ENCODE data around the gene ZNF860.

Gene ZNF860

DNA sequence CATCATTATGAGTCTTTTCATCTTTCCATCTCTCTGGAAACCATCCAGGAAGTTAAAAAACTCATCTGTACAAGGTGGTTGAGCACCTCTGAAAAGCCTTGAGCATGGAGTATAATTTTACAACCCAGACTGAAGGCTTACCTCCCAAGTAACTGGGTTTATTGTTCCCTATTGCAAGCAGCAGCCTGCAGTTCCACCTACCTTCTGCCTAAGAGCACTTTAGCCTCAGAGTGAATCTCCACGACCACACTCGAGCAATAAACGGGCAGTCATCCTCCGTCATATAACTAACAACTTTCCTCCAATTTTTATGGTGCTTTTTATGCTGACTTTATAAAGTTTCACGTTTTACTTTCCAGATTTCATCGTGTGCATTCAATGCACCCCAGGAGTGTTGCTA is 33.3 kb upstream of the ZNF860 start:
- H3K4me1 ChIP-seq (ENCODE audit: control insufficient read depth, insufficient read depth, low read length) = peaks cover 23% of the 10 kb centered on the region
- H3K36me3 ChIP-seq (ENCODE audit: control insufficient read depth, insufficient read depth, low read length) = no peaks in the 10 kb centered on the region
- H3K9me3 ChIP-seq (ENCODE audit: control insufficient read depth, low read length) = no peaks in the 10 kb centered on the region
- no peaks in the 10 kb centered on the region for H3K27me3 ChIP-seq (ENCODE audit: control insufficient read depth, insufficient read depth, low read length)
- no peak overlapping the region for H3K4me3 ChIP-seq (ENCODE audit: low read length)
- no peak overlapping the region for H3K9ac ChIP-seq (ENCODE audit: low read length)

DNA sequence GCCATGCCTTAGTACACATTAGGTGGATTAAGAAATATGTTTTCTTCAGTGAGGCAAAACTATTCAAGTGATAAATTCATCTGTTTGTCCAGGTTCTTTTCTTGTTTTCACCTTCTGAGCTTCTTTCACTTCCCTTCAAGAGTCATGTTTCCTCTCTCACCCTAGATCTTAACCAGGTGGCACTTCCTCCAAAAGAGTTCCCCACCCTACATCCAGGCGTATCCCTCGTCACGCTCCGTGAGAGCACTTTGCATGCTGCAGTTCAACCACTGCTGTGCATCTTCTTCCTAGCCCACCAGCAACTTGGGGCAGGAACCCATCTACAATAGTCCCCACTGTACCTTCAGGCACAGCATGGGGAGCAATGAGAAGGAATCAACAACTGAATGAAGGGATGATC is 29.3 kb upstream of the ZNF860 start:
- Histone ChIP-seq H3K9ac (ENCODE audit: low read length) (no peak overlapping the region), H3K4me3 (ENCODE audit: low read length) (no peak overlapping the region)

GRCh38 chr3:31953091-31953490 is 28.5 kb upstream of the ZNF860 start:
- no peaks in the 10 kb centered on the region for H3K36me3 ChIP-seq (ENCODE audit: control insufficient read depth, insufficient read depth, low read length)
- peaks cover 7% of the 10 kb centered on the region for H3K4me1 ChIP-seq (ENCODE audit: control insufficient read depth, insufficient read depth, low read length)
- no peaks in the 10 kb centered on the region for H3K27me3 ChIP-seq (ENCODE audit: control insufficient read depth, insufficient read depth, low read length)
- no peak overlapping the region for H3K4me3 ChIP-seq (ENCODE audit: low read length)
- H3K9ac ChIP-seq (ENCODE audit: low read length) = no peak overlapping the region
- H3K9me3 ChIP-seq (ENCODE audit: control insufficient read depth, low read length) = peaks cover 6% of the 10 kb centered on the region

More for the DNA sequence above, 29.3 kb upstream of the ZNF860 start:
- peaks cover 6% of the 10 kb centered on the region for H3K9me3 ChIP-seq (ENCODE audit: control insufficient read depth, low read length)
- peaks cover 16% of the 10 kb centered on the region for H3K4me1 ChIP-seq (ENCODE audit: control insufficient read depth, insufficient read depth, low read length)
- H3K36me3 ChIP-seq (ENCODE audit: control insufficient read depth, insufficient read depth, low read length) = no peaks in the 10 kb centered on the region
- H3K27me3 ChIP-seq (ENCODE audit: control insufficient read depth, insufficient read depth, low read length) = no peaks in the 10 kb centered on the region

GRCh38 chr3:31953636-31954035 is 27.9 kb upstream of the ZNF860 start:
- H3K9ac ChIP-seq (ENCODE audit: low read length) = no peak overlapping the region
- peaks cover 1% of the 10 kb centered on the region for H3K4me1 ChIP-seq (ENCODE audit: control insufficient read depth, insufficient read depth, low read length)
- H3K9me3 ChIP-seq (ENCODE audit: control insufficient read depth, low read length) = peaks cover 6% of the 10 kb centered on the region
- H3K36me3 ChIP-seq (ENCODE audit: control insufficient read depth, insufficient read depth, low read length) = no peaks in the 10 kb centered on the region
- H3K27me3 ChIP-seq (ENCODE audit: control insufficient read depth, insufficient read depth, low read length) = no peaks in the 10 kb centered on the region
- H3K4me3 ChIP-seq (ENCODE audit: low read length) = no peak overlapping the region

DNA sequence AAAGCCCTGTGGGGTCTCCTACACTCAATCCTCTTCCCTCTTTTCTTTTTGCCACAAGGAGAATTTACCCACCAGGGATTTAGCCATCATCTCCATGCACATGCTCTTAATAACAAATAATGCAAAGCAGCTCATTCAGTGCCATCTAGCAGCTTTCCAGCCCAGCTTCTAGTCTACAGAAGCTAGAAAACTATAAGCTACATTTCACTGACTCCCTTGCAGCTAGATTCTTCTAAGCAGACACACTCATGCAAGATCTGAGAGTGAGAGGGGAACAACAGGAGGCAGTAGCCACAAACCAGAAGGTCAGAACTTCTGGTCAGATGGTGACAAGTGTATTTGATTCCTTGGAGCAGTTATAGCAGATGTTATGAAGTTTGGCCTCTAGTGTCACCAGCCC is 26.0 kb upstream of the ZNF860 start:
- Histone ChIP-seq H3K36me3 (ENCODE audit: control insufficient read depth, insufficient read depth, low read length) (no peaks in the 10 kb centered on the region), H3K4me1 (ENCODE audit: control insufficient read depth, insufficient read depth, low read length) (peaks cover 10% of the 10 kb centered on the region), H3K9me3 (ENCODE audit: control insufficient read depth, low read length) (peaks cover 6% of the 10 kb centered on the region), H3K9ac (ENCODE audit: low read length) (no peak overlapping the region), H3K4me3 (ENCODE audit: low read length) (no peak overlapping the region), H3K27me3 (ENCODE audit: control insufficient read depth, insufficient read depth, low read length) (no peaks in the 10 kb centered on the region)

- Histone ChIP-seq H3K36me3 (ENCODE audit: control insufficient read depth, insufficient read depth, low read length) (no peaks in the 10 kb centered on the region), H3K27me3 (ENCODE audit: control insufficient read depth, insufficient read depth, low read length) (no peaks in the 10 kb centered on the region), H3K9ac (ENCODE audit: low read length) (no peak overlapping the region), H3K4me3 (ENCODE audit: low read length) (no peak overlapping the region), H3K9me3 (ENCODE audit: control insufficient read depth, low read length) (peaks cover 6% of the 10 kb centered on the region), H3K4me1 (ENCODE audit: control insufficient read depth, insufficient read depth, low read length) (peaks cover 17% of the 10 kb centered on the region)
These were observed 24.4 kb upstream of the ZNF860 start for GRCh38 chr3:31957106-31957505.

GRCh38 chr3:31958701-31959152 is 22.8 kb upstream of the ZNF860 start:
- H3K9me3 ChIP-seq (ENCODE audit: control insufficient read depth, low read length) = peaks cover 6% of the 10 kb centered on the region
- peaks cover 17% of the 10 kb centered on the region for H3K4me1 ChIP-seq (ENCODE audit: control insufficient read depth, insufficient read depth, low read length)
- no peaks in the 10 kb centered on the region for H3K27me3 ChIP-seq (ENCODE audit: control insufficient read depth, insufficient read depth, low read length)
- H3K36me3 ChIP-seq (ENCODE audit: control insufficient read depth, insufficient read depth, low read length) = no peaks in the 10 kb centered on the region
- no peak overlapping the region for H3K4me3 ChIP-seq (ENCODE audit: low read length)
- no peak overlapping the region for H3K9ac ChIP-seq (ENCODE audit: low read length)

DNA sequence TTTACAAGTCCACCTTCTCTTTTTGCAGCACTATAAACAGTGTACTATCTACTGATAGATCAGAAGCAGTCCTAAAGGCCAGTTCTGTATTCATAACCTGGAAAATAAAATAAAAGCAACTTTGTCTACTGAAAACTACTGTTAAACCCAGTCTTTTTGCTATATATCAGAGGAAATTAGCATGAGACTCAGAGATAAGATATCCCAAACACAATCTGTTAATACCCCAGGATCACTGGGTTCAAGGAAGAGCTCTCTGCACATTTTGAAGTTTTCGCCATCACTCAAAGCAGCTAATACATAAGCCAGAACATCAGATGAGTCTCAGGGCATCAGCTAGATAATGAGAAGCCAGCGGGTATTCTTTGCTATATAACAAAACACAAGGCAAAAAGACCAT is 22.3 kb upstream of the ZNF860 start:
- no peaks in the 10 kb centered on the region for H3K27me3 ChIP-seq (ENCODE audit: control insufficient read depth, insufficient read depth, low read length)
- no peak overlapping the region for H3K9ac ChIP-seq (ENCODE audit: low read length)
- H3K36me3 ChIP-seq (ENCODE audit: control insufficient read depth, insufficient read depth, low read length) = no peaks in the 10 kb centered on the region
- H3K4me1 ChIP-seq (ENCODE audit: control insufficient read depth, insufficient read depth, low read length) = peaks cover 17% of the 10 kb centered on the region
- no peak overlapping the region for H3K4me3 ChIP-seq (ENCODE audit: low read length)
- peaks cover 6% of the 10 kb centered on the region for H3K9me3 ChIP-seq (ENCODE audit: control insufficient read depth, low read length)

GRCh38 chr3:31959951-31960792 is 21.4 kb upstream of the ZNF860 start:
- H3K36me3 ChIP-seq (ENCODE audit: control insufficient read depth, insufficient read depth, low read length) = no peaks in the 10 kb centered on the region
- peaks cover 6% of the 10 kb centered on the region for H3K9me3 ChIP-seq (ENCODE audit: control insufficient read depth, low read length)
- H3K4me1 ChIP-seq (ENCODE audit: control insufficient read depth, insufficient read depth, low read length) = peaks cover 17% of the 10 kb centered on the region
- no peaks in the 10 kb centered on the region for H3K27me3 ChIP-seq (ENCODE audit: control insufficient read depth, insufficient read depth, low read length)
- H3K9ac ChIP-seq (ENCODE audit: low read length) = peak overlapping the region; percentile 22
- H3K4me3 ChIP-seq (ENCODE audit: low read length) = no peak overlapping the region

DNA sequence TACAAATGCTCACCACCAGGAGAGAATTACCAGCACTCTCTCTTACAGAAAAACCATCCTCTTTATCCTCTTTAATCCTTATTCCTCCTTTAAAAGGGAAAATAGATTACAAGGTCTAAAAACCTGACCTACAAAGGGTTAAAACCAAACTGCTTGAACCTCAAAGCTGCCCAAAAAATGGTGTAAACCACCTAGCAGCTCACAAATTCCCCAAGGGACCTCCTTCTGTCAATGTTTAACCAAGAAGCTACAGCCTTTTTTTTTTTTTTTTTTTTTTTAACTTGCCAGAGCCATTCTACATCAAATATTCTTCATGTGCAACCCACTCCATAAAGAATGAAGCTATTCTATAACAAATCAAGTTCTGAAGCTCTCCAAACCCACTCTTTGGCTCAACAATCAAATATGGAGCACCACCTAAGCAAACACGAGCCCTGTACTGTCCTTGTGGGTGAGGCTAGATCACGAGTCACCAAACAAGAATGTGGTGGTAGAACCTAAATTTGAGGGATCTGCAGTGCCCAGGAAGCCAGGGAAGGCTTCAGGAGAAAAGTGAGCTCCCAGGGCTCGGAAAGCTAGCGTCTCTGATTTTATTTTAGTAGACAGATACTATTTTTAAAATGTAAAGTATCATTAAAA is 20.6 kb upstream of the ZNF860 start:
- Histone ChIP-seq H3K27me3 (ENCODE audit: control insufficient read depth, insufficient read depth, low read length) (no peaks in the 10 kb centered on the region), H3K4me3 (ENCODE audit: low read length) (no peak overlapping the region)

GRCh38 chr3:31962801-31963205 is 18.7 kb upstream of the ZNF860 start:
- Histone ChIP-seq H3K27me3 (ENCODE audit: control insufficient read depth, insufficient read depth, low read length) (no peaks in the 10 kb centered on the region), H3K9ac (ENCODE audit: low read length) (no peak overlapping the region), H3K4me3 (ENCODE audit: low read length) (no peak overlapping the region), H3K9me3 (ENCODE audit: control insufficient read depth, low read length) (no peaks in the 10 kb centered on the region), H3K36me3 (ENCODE audit: control insufficient read depth, insufficient read depth, low read length) (no peaks in the 10 kb centered on the region), H3K4me1 (ENCODE audit: control insufficient read depth, insufficient read depth, low read length) (peaks cover 17% of the 10 kb centered on the region)

More for the DNA sequence above, 20.6 kb upstream of the ZNF860 start:
- no peak overlapping the region for H3K9ac ChIP-seq (ENCODE audit: low read length)
- no peaks in the 10 kb centered on the region for H3K36me3 ChIP-seq (ENCODE audit: control insufficient read depth, insufficient read depth, low read length)
- H3K9me3 ChIP-seq (ENCODE audit: control insufficient read depth, low read length) = peaks cover 2% of the 10 kb centered on the region
- H3K4me1 ChIP-seq (ENCODE audit: control insufficient read depth, insufficient read depth, low read length) = peaks cover 17% of the 10 kb centered on the region

- Histone ChIP-seq H3K9me3 (ENCODE audit: control insufficient read depth, low read length) (no peaks in the 10 kb centered on the region), H3K4me1 (ENCODE audit: control insufficient read depth, insufficient read depth, low read length) (peaks cover 12% of the 10 kb centered on the region), H3K4me3 (ENCODE audit: low read length) (no peak overlapping the region), H3K9ac (ENCODE audit: low read length) (no peak overlapping the region), H3K27me3 (ENCODE audit: control insufficient read depth, insufficient read depth, low read length) (no peaks in the 10 kb centered on the region), H3K36me3 (ENCODE audit: control insufficient read depth, insufficient read depth, low read length) (no peaks in the 10 kb centered on the region)
These were observed 14.5 kb upstream of the ZNF860 start for GRCh38 chr3:31966978-31967591.
